GM18870 (cell line): ENCODE data around the gene GATD1.
A peak's percentile ranks its signal among the peaks of the same experiment; 100 is the strongest.

ENCODE experiments used
- ATAC-seq: cut with Tn5 transposase; IDR thresholded peaks from one replicate; pipeline ENCODE4 v1.9.1; 2021; ENCODE audit warnings: moderate library complexity; ENCODE audit not compliant: unreplicated experiment

GATD1 gene

GRCh38 chr11:777288-778255 is at the start of gene GATD1:
Gene GATD1, minus strand, starts transcription at chr11:777487. Its CDS starts 25 bp downstream, at chr11:777462.
- no peak for ATAC-seq

- ATAC-seq: no peak
Measured at GRCh38 chr11:826836-827145, 49.5 kb upstream of the GATD1 start.

GRCh38 chr11:826227-826621 is 48.9 kb upstream of the GATD1 start:
- no peak for ATAC-seq

- ATAC-seq: no peak
Measured at GRCh38 chr11:825366-826226, 48.3 kb upstream of the GATD1 start.

- no peak for ATAC-seq
Measured at GRCh38 chr11:824942-825341, 47.7 kb upstream of the GATD1 start.

GRCh38 chr11:824292-824880 is 47.1 kb upstream of the GATD1 start:
- ATAC-seq: no peak

GRCh38 chr11:823441-824291 is 46.4 kb upstream of the GATD1 start:
- no peak for ATAC-seq

GRCh38 chr11:821512-822371 is 44.5 kb upstream of the GATD1 start:
- ATAC-seq: no peak

- ATAC-seq: no peak
Measured at GRCh38 chr11:820655-821511, 43.6 kb upstream of the GATD1 start.

GRCh38 chr11:819943-820649 is 42.8 kb upstream of the GATD1 start:
- peak; percentile 65 for ATAC-seq

- peak; percentile 24 for ATAC-seq
Measured at GRCh38 chr11:819129-819931, 42.0 kb upstream of the GATD1 start.

GRCh38 chr11:818396-819128 is 41.3 kb upstream of the GATD1 start, which contains the start of gene PNPLA2:
Gene PNPLA2, plus strand, starts transcription at chr11:818914. Its CDS starts 805 bp downstream, at chr11:819719.
- ATAC-seq: no peak

GRCh38 chr11:816433-816779 is 39.1 kb upstream of the GATD1 start:
- ATAC-seq: no peak

GRCh38 chr11:815675-816432 is 38.6 kb upstream of the GATD1 start:
- no peak for ATAC-seq

GRCh38 chr11:813456-814096 is 36.3 kb upstream of the GATD1 start:
- ATAC-seq: no peak
